Activated CD8-positive, alpha-beta memory T cell treated with anti-CD3 and anti-CD28 coated beads, Interleukin-2, amount 10 ng/mL, durations not matched to agents 7 days and 5 days (primary cell): ENCODE data around the gene PPARD. TPM values are rescaled to one million over a fixed set of nuclear protein-coding genes. Genes with fewer than 3 reads are reported as not detected.
A peak's percentile ranks its signal among the peaks of the same experiment; 100 is the strongest.

Source experiments
- ATAC-seq: fragments of 150-1000 bp; cut with Tn5 transposase; one replicate; pipeline ENCODE4 v1.10.0; 2021; ENCODE audit warnings: moderate library complexity
- CTCF ChIA-PET: fragments of 350-600 bp; sonication (Branson Sonifier 250); formaldehyde crosslinking; loops from one replicate; lab custom pipeline; 2021; ENCODE audit warnings: antibody characterized with exemption; lab: Charles Lee
- DNase-seq: peaks from one replicate; pipeline ENCODE4 v3.0.0-alpha.2; 2020
- H3K27ac Mint-ChIP-seq: one replicate; pipeline ENCODE4 v1.8.0; 2021; ENCODE audit warnings: mild to moderate bottlenecking, mixed read lengths
- H3K27me3 Mint-ChIP-seq: one replicate; pipeline ENCODE4 v1.8.0; 2021; ENCODE audit warnings: mixed read lengths
- H3K36me3 Mint-ChIP-seq: one replicate; pipeline ENCODE4 v1.8.0; 2021; ENCODE audit warnings: mild to moderate bottlenecking, mixed read lengths
- H3K4me1 Mint-ChIP-seq: one replicate; pipeline ENCODE4 v1.8.0; 2021; ENCODE audit warnings: mixed read lengths
- H3K4me3 Mint-ChIP-seq: one replicate; pipeline ENCODE4 v1.8.0; 2021; ENCODE audit warnings: mild to moderate bottlenecking, moderate library complexity, mixed read lengths
- H3K9me3 Mint-ChIP-seq: one replicate; pipeline ENCODE4 v1.8.0; 2022; ENCODE audit warnings: low read depth, mixed read lengths
- total RNA-seq, 2 experiments: library from RNA; stranded (reverse); gene quantifications; one replicate each; pipeline ENCODE4 v1.2.3, GENCODE V29; 2021

PPARD gene
- total RNA-seq, 2 experiments from 2014 or later, result 16.4 to 18.8 TPM

DNA sequence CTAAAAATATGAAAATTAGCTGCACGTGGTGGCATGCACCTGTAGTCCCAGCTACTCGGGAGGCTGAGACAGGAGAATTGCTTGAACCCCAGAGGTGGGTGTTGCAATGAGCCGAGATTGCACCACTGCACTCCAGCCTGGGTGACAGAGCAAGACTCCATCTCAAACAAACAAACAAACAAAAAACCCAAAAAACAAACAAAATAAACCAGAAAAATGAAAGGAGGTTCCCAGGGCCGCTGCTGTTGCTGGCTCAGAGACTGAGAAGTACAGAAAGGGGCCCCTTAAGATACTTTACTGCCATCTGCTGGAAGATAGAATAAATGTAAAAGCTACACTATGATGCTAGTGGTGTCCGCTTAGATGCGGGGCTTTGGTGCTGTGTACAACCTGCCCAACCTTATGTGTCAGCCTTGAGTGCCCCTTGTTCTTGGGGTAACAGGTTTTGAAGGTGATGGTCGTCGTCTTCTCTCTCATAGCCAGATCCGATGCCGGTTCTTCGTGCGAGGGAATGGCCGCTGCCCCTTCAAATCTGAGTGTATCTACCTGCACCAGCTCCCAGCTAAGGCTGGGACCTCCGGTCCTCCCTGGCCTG lies 107.0 kb downstream of the PPARD start:
- ATAC-seq, result peak; percentile 62
- H3K27ac Mint-ChIP-seq, result no peak overlapping the region
- H3K27me3 Mint-ChIP-seq, result peaks cover 10% of the 10 kb centered on the region

DNA sequence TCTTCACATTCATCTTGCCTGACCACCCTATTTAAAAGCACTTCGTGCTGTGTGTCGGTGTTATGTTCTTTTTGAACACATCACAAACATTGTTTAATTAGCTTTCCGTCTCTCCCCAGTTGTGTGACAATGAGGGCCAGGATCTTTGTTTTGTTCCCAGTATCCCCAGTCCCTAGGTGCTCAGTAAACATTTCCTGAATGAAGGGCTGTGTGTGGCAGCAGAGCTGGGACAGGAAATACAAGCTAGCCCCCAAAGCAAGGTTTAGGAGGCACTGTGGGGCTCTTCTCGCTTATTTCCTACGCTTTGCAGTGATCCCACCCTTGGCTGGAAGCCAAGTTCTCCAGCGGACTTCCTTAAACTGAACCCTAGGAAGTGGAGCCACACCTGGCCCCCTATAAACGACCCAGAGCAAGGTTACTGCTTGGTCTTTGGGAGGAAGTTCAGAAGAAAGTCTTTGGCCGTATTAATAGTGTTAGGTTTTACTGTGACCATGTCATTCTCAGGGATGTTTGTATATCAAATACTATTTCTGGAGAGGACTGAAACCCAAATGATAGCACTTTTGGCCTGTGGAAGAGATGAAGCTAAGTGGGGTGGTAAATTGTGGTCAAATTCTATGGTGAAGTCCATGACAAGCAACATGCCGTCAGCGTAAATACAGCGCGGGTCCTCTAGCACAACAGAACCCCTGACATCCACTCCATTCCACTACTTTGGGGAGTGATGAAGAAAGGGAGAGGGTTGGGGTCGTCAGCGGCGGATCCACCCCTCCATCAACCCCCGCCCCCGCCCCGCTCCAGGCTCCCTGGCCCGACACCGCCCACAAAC lies 109.2 kb downstream of the PPARD start:
- Mint-ChIP-seq H3K4me1 (peaks cover 34% of the 10 kb centered on the region), H3K36me3 (peaks cover 8% of the 10 kb centered on the region), H3K27ac (no peak overlapping the region), H3K4me3 (peak overlapping the region; percentile 76), H3K9me3 (no peaks in the 10 kb centered on the region), H3K27me3 (peaks cover 10% of the 10 kb centered on the region)
- DNase-seq (no peak), ATAC-seq (no peak)
- CTCF ChIA-PET, result interaction anchor here (0.6 to 9.6 kb wide), 24 partner anchors 9 to 193 kb away, joined by 3 to 181 read pairs (median 4); partner anchors contain the start of genes DEF6, PPARD and RPL10A

More for the DNA sequence above, 107.0 kb downstream of the PPARD start:
- DNase-seq, result peak; percentile 58
- no peaks in the 10 kb centered on the region for H3K36me3 Mint-ChIP-seq
- no peak overlapping the region for H3K4me3 Mint-ChIP-seq
- no peaks in the 10 kb centered on the region for H3K9me3 Mint-ChIP-seq
- CTCF ChIA-PET, result interaction anchor here (0.6 to 9.6 kb wide), 43 partner anchors 9 to 287 kb away, joined by 3 to 181 read pairs (median 4); partner anchors contain the start of genes ARMC12, DEF6, PPARD and RPL10A
- peaks cover 46% of the 10 kb centered on the region for H3K4me1 Mint-ChIP-seq

- ATAC-seq (peak; percentile 88), DNase-seq (peak; percentile 96)
- Mint-ChIP-seq H3K4me3 (peak within 1 kb of the TSS; percentile 76), H3K27ac (peak within 1 kb of the TSS; percentile 59), H3K36me3 (peaks cover 8% of the 10 kb centered on the region), H3K9me3 (no peaks in the 10 kb centered on the region), H3K4me1 (peaks cover 34% of the 10 kb centered on the region), H3K27me3 (peaks cover 10% of the 10 kb centered on the region)
- CTCF ChIA-PET, result interaction anchor here (0.8 to 9.6 kb wide), 15 partner anchors 9 to 155 kb away, joined by 3 to 181 read pairs (median 7); partner anchors contain the start of genes DEF6, PPARD and RPL10A
Observed at GRCh38 chr6:35452183-35453090, 110.1 kb downstream of the PPARD start, which contains the start of gene FANCE. Gene FANCE (plus strand): TSS chr6:35452338. CDS start chr6:35452546, 208 bp downstream.

GRCh38 chr6:35453236-35453635 lies 110.9 kb downstream of the PPARD start:
- Mint-ChIP-seq H3K27me3 (peaks cover 10% of the 10 kb centered on the region), H3K9me3 (no peaks in the 10 kb centered on the region), H3K27ac (peak overlapping the region; percentile 30), H3K36me3 (peaks cover 8% of the 10 kb centered on the region), H3K4me1 (peaks cover 34% of the 10 kb centered on the region), H3K4me3 (peak overlapping the region; percentile 69)
- DNase-seq, result no peak
- CTCF ChIA-PET, result interaction anchor here (1.0 to 9.6 kb wide), 9 partner anchors 8 to 156 kb away, joined by 3 to 181 read pairs (median 9); partner anchors contain the start of genes DEF6, PPARD and RPL10A
- no peak for ATAC-seq

DNA sequence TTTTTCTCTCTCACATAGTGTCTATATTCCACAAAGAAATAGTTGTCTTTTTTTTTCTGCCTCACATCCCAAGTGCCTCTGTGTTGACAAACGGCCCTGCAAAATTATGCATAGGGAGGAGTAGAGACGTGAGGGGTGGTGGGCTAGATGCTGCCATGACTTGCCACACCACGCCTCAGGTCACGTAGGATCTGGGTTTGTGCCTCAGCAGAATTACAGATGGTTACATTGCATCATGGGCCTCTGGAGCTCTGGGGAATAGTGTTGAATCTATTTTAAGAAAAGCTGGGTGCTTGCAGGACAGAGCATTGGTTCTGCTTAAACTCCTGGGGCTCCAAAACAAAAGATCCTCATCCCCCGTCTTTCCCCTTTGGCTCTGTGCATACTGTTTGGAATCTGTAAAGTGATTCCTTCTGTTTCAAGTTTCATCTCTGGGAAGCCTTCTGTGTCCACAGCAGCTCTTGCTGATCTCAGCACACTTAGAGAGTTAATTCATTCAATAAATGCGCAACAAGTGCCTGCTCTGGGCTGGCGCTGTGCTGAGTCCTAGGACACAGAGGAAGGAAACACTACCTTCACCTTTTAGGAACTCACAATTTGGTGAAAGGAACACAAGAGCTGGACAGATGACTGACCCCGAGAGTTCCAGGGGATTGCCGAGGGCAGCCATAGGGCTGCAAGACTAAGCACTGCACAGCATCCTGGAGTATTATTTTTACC lies 112.2 kb downstream of the PPARD start:
- no peak for DNase-seq
- Mint-ChIP-seq H3K27ac (no peak overlapping the region), H3K4me1 (peaks cover 31% of the 10 kb centered on the region), H3K4me3 (no peak overlapping the region), H3K27me3 (peaks cover 10% of the 10 kb centered on the region), H3K36me3 (peaks cover 13% of the 10 kb centered on the region), H3K9me3 (no peaks in the 10 kb centered on the region)
- CTCF ChIA-PET, result interaction anchor here (0.6 to 9.6 kb wide), 5 partner anchors 13 to 712 kb away, joined by 3 to 181 read pairs (median 3); partner anchors contain the start of genes PPARD and RPL10A
- no peak for ATAC-seq

DNA sequence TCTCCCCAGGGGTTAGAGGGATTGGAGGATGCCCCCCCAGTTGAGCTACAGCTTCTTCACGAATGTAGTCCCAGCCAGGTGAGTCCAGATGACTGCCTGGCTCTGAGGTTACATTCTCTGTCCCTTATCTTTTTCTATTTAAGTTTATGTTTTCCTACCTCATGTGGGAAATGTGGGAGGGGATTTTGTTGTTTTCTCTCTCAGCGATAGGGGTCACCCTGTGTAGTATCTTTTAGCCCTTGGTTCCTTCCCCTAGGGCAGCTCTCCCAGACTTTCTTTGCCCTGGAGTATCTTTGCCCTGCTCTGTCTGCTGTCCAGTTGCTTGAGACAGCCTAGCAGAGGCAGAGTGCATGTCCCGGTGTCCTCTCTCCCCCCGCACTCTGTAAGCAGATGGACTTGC lies 115.5 kb downstream of the PPARD start:
- H3K4me1 Mint-ChIP-seq, result peaks cover 17% of the 10 kb centered on the region
- no peak overlapping the region for H3K4me3 Mint-ChIP-seq
- CTCF ChIA-PET, result interaction anchor here (1.1 to 1.2 kb wide), 2 partner anchors 10 to 116 kb away, joined by 3 to 4 read pairs; no protein-coding TSS in a partner anchor
- no peaks in the 10 kb centered on the region for H3K9me3 Mint-ChIP-seq
- peaks cover 20% of the 10 kb centered on the region for H3K36me3 Mint-ChIP-seq
- H3K27me3 Mint-ChIP-seq, result no peaks in the 10 kb centered on the region
- DNase-seq (no peak), ATAC-seq (no peak)
- H3K27ac Mint-ChIP-seq, result no peak overlapping the region

GRCh38 chr6:35461270-35461669 lies 118.9 kb downstream of the PPARD start:
- CTCF ChIA-PET, result interaction anchor here (1.2 kb wide), 2 partner anchors 9 to 10 kb away, joined by 3 read pairs; partner anchors contain the start of gene FANCE
- H3K9me3 Mint-ChIP-seq, result no peaks in the 10 kb centered on the region
- no peak overlapping the region for H3K27ac Mint-ChIP-seq
- DNase-seq (no peak), ATAC-seq (no peak)
- H3K36me3 Mint-ChIP-seq, result peaks cover 25% of the 10 kb centered on the region
- H3K4me3 Mint-ChIP-seq, result no peak overlapping the region
- no peaks in the 10 kb centered on the region for H3K27me3 Mint-ChIP-seq
- no peaks in the 10 kb centered on the region for H3K4me1 Mint-ChIP-seq

DNA sequence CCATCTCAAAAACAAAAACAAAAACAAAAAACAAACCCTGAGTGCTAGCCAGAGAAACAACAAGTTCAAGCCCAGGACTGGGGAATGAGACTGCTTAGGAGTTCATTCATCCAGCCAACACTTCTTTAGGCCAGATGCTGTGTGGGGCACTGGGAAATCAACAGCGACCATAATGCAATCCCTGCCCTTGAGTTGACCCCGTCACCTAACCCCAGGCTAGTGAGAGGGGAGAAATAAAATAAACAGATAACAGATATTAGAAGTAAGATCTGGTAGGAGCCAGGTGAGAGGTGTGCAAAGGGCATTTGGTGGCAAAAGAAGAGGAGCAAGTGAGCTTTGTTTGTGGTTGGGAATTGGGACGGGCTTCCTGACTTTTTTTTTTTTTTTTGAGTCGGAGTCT lies 120.9 kb downstream of the PPARD start:
- H3K36me3 Mint-ChIP-seq, result peaks cover 29% of the 10 kb centered on the region
- no peak for ATAC-seq
- H3K27ac Mint-ChIP-seq, result no peak overlapping the region
- H3K27me3 Mint-ChIP-seq, result no peaks in the 10 kb centered on the region
- CTCF ChIA-PET, result interaction anchor here (1.5 kb wide), 4 partner anchors 11 to 169 kb away, joined by 3 to 5 read pairs (median 4); partner anchors contain the start of genes FANCE and PPARD
- DNase-seq, result no peak
- H3K4me3 Mint-ChIP-seq, result no peak overlapping the region
- H3K9me3 Mint-ChIP-seq, result no peaks in the 10 kb centered on the region
- H3K4me1 Mint-ChIP-seq, result peaks cover 10% of the 10 kb centered on the region

DNA sequence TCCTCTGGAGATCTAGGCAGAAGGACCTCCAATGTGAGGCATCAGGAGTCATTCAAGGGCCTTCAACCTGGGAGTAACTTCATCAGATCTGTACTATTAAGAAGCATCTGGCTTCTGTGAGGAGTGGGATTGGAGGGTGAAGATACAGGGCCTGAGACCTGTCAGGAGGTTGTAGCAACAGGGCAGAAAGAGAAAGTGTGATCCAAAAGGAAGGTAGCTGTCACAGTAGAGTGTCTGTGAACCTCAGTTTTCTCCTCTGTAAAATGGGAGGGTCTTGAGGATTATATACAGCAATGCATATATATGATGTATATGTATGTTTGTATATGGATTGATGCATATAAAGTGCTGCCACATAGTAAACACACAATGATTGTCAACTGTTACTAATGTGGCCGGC lies 123.3 kb downstream of the PPARD start:
- ATAC-seq, result no peak
- no peaks in the 10 kb centered on the region for H3K9me3 Mint-ChIP-seq
- H3K27ac Mint-ChIP-seq, result no peak overlapping the region
- H3K4me3 Mint-ChIP-seq, result no peak overlapping the region
- DNase-seq, result no peak
- CTCF ChIA-PET, result interaction anchor here (1.3 to 5.7 kb wide), 6 partner anchors 16 to 271 kb away, joined by 4 to 71 read pairs (median 22); partner anchors contain the start of genes ARMC12, DEF6, FANCE and PPARD
- H3K4me1 Mint-ChIP-seq, result peaks cover 23% of the 10 kb centered on the region
- H3K36me3 Mint-ChIP-seq, result peaks cover 46% of the 10 kb centered on the region
- no peaks in the 10 kb centered on the region for H3K27me3 Mint-ChIP-seq

GRCh38 chr6:35468181-35468979 lies 126.0 kb downstream of the PPARD start, which contains the start of gene RPL10A:
Gene RPL10A (plus strand): TSS chr6:35468401. CDS start chr6:35468435, 34 bp downstream.
- Mint-ChIP-seq H3K27me3 (no peaks in the 10 kb centered on the region), H3K4me1 (peaks cover 43% of the 10 kb centered on the region), H3K27ac (peak within 1 kb of the TSS; percentile 97), H3K9me3 (no peaks in the 10 kb centered on the region), H3K36me3 (peaks cover 57% of the 10 kb centered on the region), H3K4me3 (peak within 1 kb of the TSS; percentile 99)
- CTCF ChIA-PET, result interaction anchor here (0.7 to 5.7 kb wide), 22 partner anchors 9 to 441 kb away, joined by 3 to 71 read pairs (median 4); partner anchors contain the start of genes ARMC12, DEF6, FANCE and PPARD
- DNase-seq (peak; percentile 98), ATAC-seq (peak; percentile 87)
